C4-2B (cell line): Measurements from ENCODE around the gene SORBS2.

Experiments used
- ZFX ChIP-seq: fragments of 450-650 bp; IDR thresholded peaks from 2 replicates; pipeline ENCODE4 v1.6.1; 2017
- TF ChIP-seq, protein P1 (sequence below): fragments of 450-650 bp; conservative IDR thresholded peaks from 2 replicates; pipeline ENCODE4 v1.5.1; 2017; ENCODE audit warnings: mild to moderate bottlenecking

GRCh38 chr4:185552254-185552653 lies 259.7 kb downstream of the SORBS2 start:
- TF ChIP-seq, protein P1, sequence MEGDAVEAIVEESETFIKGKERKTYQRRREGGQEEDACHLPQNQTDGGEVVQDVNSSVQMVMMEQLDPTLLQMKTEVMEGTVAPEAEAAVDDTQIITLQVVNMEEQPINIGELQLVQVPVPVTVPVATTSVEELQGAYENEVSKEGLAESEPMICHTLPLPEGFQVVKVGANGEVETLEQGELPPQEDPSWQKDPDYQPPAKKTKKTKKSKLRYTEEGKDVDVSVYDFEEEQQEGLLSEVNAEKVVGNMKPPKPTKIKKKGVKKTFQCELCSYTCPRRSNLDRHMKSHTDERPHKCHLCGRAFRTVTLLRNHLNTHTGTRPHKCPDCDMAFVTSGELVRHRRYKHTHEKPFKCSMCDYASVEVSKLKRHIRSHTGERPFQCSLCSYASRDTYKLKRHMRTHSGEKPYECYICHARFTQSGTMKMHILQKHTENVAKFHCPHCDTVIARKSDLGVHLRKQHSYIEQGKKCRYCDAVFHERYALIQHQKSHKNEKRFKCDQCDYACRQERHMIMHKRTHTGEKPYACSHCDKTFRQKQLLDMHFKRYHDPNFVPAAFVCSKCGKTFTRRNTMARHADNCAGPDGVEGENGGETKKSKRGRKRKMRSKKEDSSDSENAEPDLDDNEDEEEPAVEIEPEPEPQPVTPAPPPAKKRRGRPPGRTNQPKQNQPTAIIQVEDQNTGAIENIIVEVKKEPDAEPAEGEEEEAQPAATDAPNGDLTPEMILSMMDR: no peak
- TF ChIP-seq ZFX: no peak
